Neural cell (in vitro differentiated cells): Measurements from ENCODE around the gene FBXO2.
"Not testable (repeated sequence)": the region's sequence is repeated elsewhere in the genome, so short reads cannot be mapped to it uniquely, and the experiment has no call there.

Experiments used
- CTCF ChIP-seq: fragments of 450-650 bp; IDR thresholded peaks from 2 replicates; pipeline ENCODE4 v1.5.1; 2014; ENCODE audit warnings: antibody characterized with exemption, mild to moderate bottlenecking, moderate library complexity; ENCODE audit not compliant: poor library complexity, severe bottlenecking
- EZH2 ChIP-seq: fragments of 200-600, 300-800 bp; shearing (Covaris generic), sonication (generic); IDR thresholded peaks from 2 replicates; pipeline ENCODE4 v1.6.1; 2014; ENCODE audit warnings: antibody characterized with exemption, low read length, borderline replicate concordance, mild to moderate bottlenecking; ENCODE audit not compliant: insufficient read depth, poor library complexity, severe bottlenecking
- RAD21 ChIP-seq: fragments of 450-650 bp; conservative IDR thresholded peaks from 2 replicates; pipeline ENCODE4 v1.6.1; 2014; ENCODE audit warnings: antibody characterized with exemption, mild to moderate bottlenecking, moderate library complexity

GRCh38 chr1:11608596-11609130, 45.6 kb downstream of the FBXO2 start:
- not testable (repeated sequence) for TF ChIP-seq EZH2, CTCF, RAD21
